WTC11 (cell line): ENCODE results near the gene CLCN4. TPM values are rescaled to one million over a fixed set of nuclear protein-coding genes. Genes with fewer than 3 reads are reported as not detected.

Source experiments
- ATAC-seq: fragments of 200-7000 bp; cut with Tn5 transposase; 2 replicates; pipeline ENCODE4 v1.10.0; 2021; ENCODE audit warnings: mild to moderate bottlenecking, moderate library complexity
- CTCF ChIA-PET: fragments of 300-600 bp; sonication (Branson Sonifier 250); formaldehyde crosslinking; loops from one replicate; lab custom pipeline; 2021; ENCODE audit warnings: antibody characterized with exemption; lab: Charles Lee
- POLR2A ChIA-PET: fragments of 350-600 bp; sonication (Branson Sonifier 250); formaldehyde crosslinking; loops from one replicate; lab custom pipeline; 2021; ENCODE audit warnings: antibody characterized with exemption; lab: Charles Lee
- DNase-seq: peaks from one replicate; pipeline ENCODE4 v3.0.0; 2021; ENCODE audit warnings: low spot score
- H3K27ac Mint-ChIP-seq: 2 replicates; pipeline ENCODE4 v1.8.0; 2021; ENCODE audit warnings: mixed read lengths
- H3K27me3 Mint-ChIP-seq: 2 replicates; pipeline ENCODE4 v1.8.0; 2021; ENCODE audit warnings: low read depth, mild to moderate bottlenecking, moderate library complexity, mixed read lengths
- H3K36me3 Mint-ChIP-seq: 2 replicates; pipeline ENCODE4 v1.8.0; 2021; ENCODE audit warnings: mixed read lengths
- H3K4me1 Mint-ChIP-seq: 2 replicates; pipeline ENCODE4 v1.8.0; 2022; ENCODE audit warnings: mixed read lengths
- H3K4me3 Mint-ChIP-seq: 2 replicates; pipeline ENCODE4 v1.8.0; 2021; ENCODE audit warnings: mild to moderate bottlenecking, moderate library complexity, mixed read lengths
- H3K9me3 Mint-ChIP-seq: 2 replicates; pipeline ENCODE4 v1.8.0; 2021; ENCODE audit warnings: mixed read lengths
- ATF6 ChIP-seq: sonication (generic); formaldehyde crosslinking; IDR thresholded peaks from 2 replicates; pipeline ENCODE4 v1.8.1; 2023; ENCODE audit warnings: mild to moderate bottlenecking, missing genetic modification reagents
- CREB1 ChIP-seq: sonication (generic); formaldehyde crosslinking; IDR thresholded peaks from 2 replicates; pipeline ENCODE4 v1.8.0; 2023; ENCODE audit warnings: mild to moderate bottlenecking, missing genetic modification reagents
- CTCF ChIP-seq: fragments of 200-600 bp; IDR thresholded peaks from 2 replicates; pipeline ENCODE4 v1.8.0; 2022; ENCODE audit warnings: antibody characterized with exemption
- MAX ChIP-seq: sonication (generic); formaldehyde crosslinking; IDR thresholded peaks from 2 replicates; pipeline ENCODE4 v1.8.0; 2022; ENCODE audit warnings: mild to moderate bottlenecking, missing genetic modification reagents
- NR1H2 ChIP-seq: sonication (generic); formaldehyde crosslinking; IDR thresholded peaks from 2 replicates; pipeline ENCODE4 v1.9.0; 2021; ENCODE audit warnings: mild to moderate bottlenecking, moderate library complexity, missing genetic modification reagents
- NR2C2 ChIP-seq: sonication (generic); formaldehyde crosslinking; IDR thresholded peaks from 2 replicates; pipeline ENCODE4 v1.8.0; 2022; ENCODE audit warnings: mild to moderate bottlenecking, missing genetic modification reagents
- RELA ChIP-seq: sonication (generic); formaldehyde crosslinking; IDR thresholded peaks from 2 replicates; pipeline ENCODE4 v1.8.1; 2022; ENCODE audit warnings: missing genetic modification reagents, mild to moderate bottlenecking, borderline replicate concordance
- STAT6 ChIP-seq: sonication (generic); formaldehyde crosslinking; conservative IDR thresholded peaks from 2 replicates; pipeline ENCODE4 v1.8.1; 2023; ENCODE audit warnings: mild to moderate bottlenecking, low read depth, missing genetic modification reagents, moderate library complexity
- ZNF396 ChIP-seq: fragments of 250-450 bp; sonication (Bioruptor Pico); IDR thresholded peaks from 2 replicates; pipeline ENCODE4 v1.8.0; 2021; ENCODE audit warnings: mild to moderate bottlenecking, moderate library complexity, borderline replicate concordance
- ZNF425 ChIP-seq: fragments of 250-450 bp; sonication (Bioruptor Pico); conservative IDR thresholded peaks from 2 replicates; pipeline ENCODE4 v1.9.0; 2021; ENCODE audit warnings: mild to moderate bottlenecking
- ZNF671 ChIP-seq: fragments of 250-450 bp; sonication (Bioruptor Pico); IDR thresholded peaks from 2 replicates; pipeline ENCODE4 v1.8.0; 2021; ENCODE audit warnings: mild to moderate bottlenecking
- ZSCAN18 ChIP-seq: fragments of 250-450 bp; sonication (Bioruptor Pico); IDR thresholded peaks from 2 replicates; pipeline ENCODE4 v2.1.2; 2022; ENCODE audit warnings: mild to moderate bottlenecking, moderate library complexity
- total RNA-seq: library from RNA; stranded (reverse); gene quantifications from 3 replicates; pipeline ENCODE4 v1.2.3, GENCODE V29; 2021

The CLCN4 gene
- total RNA-seq, 1 experiment from 2014 or later: 8.9 TPM

GRCh38 chrX:10246846-10247245 lies 90.1 kb downstream of the CLCN4 start (continued):
- no peak for TF ChIP-seq ATF6 (CRISPR knock-in tag)
- TF ChIP-seq NR2C2: no peak

GRCh38 chrX:10254739-10255138 lies 98.0 kb downstream of the CLCN4 start:
- Mint-ChIP-seq H3K27me3 (peaks cover 6% of the 10 kb centered on the region; the same call in 1 of the 2 replicates), H3K36me3 (no peaks in the 10 kb centered on the region), H3K27ac (no peak overlapping the region), H3K4me3 (no peak overlapping the region), H3K4me1 (peaks cover 8% of the 10 kb centered on the region), H3K9me3 (no peaks in the 10 kb centered on the region)
- POLR2A ChIA-PET: no interaction called here
- DNase-seq (no peak), ATAC-seq (no peak)
- CTCF ChIA-PET: no interaction called here
- TF ChIP-seq NR1H2: no peak
- no peak for TF ChIP-seq STAT6
- no peak for TF ChIP-seq MAX (CRISPR knock-in tag)

- CTCF ChIA-PET: no interaction called here
- no peak overlapping the region for H3K4me3 Mint-ChIP-seq
- H3K4me1 Mint-ChIP-seq: peaks cover 4% of the 10 kb centered on the region
- no peak overlapping the region for H3K27ac Mint-ChIP-seq
- no peak for ATAC-seq
- peaks cover 2% of the 10 kb centered on the region; the same call in 1 of the 2 replicates for H3K27me3 Mint-ChIP-seq
- POLR2A ChIA-PET: no interaction called here
- H3K9me3 Mint-ChIP-seq: peaks cover 8% of the 10 kb centered on the region; the same call in 1 of the 2 replicates
- TF ChIP-seq CREB1 (no peak), ZNF671 (CRISPR knock-in tag) (no peak), ZSCAN18 (CRISPR knock-in tag) (no peak), ZNF396 (CRISPR knock-in tag) (no peak), CTCF (no peak), RELA (CRISPR knock-in tag) (no peak), ZNF425 (no peak)
- no peaks in the 10 kb centered on the region for H3K36me3 Mint-ChIP-seq
- no peak for DNase-seq
These were observed 102.9 kb downstream of the CLCN4 start for GRCh38 chrX:10259716-10260115.
